ENCODE data around the gene GRHL1. TPM values are rescaled to one million over a fixed set of nuclear protein-coding genes. Genes with fewer than 3 reads are reported as not detected.
A peak's percentile ranks its signal among the peaks of the same experiment; 100 is the strongest.

Gene GRHL1
- total and polyA plus RNA-seq, 7 experiments from 2014 or later = 0.19 to 1.3 (median 0.48) TPM; not detected in 1

- Mint-ChIP-seq H3K27ac (no peak overlapping the region), H3K4me3 (no peak overlapping the region), H3K4me1 (peaks cover 10 to 18% (median 16%) of the 10 kb centered on the region in 7 donors), H3K9me3 (peaks cover 0 to 3% (median 0%) of the 10 kb centered on the region in 11 donors), H3K36me3 (peaks cover 0 to 4% (median 0%) of the 10 kb centered on the region in 5 donors), H3K27me3 (peaks cover 0 to 21% (median 10%) of the 10 kb centered on the region in 5 donors)
- DNase-seq (no peak), ATAC-seq (no peak)
- no peaks in the 10 kb centered on the region for H3K27me3 ChIP-seq (ENCODE audit: control insufficient read depth in 2 of 2, insufficient read depth in 2 of 2, low read length in 2 of 2)
- no peak overlapping the region for H3K4me3 ChIP-seq (ENCODE audit: low read length)
- H3K27ac ChIP-seq (ENCODE audit: low read depth, low read length) = no peak overlapping the region
- no peaks in the 10 kb centered on the region for H3K9me3 ChIP-seq (ENCODE audit: control insufficient read depth in 2 of 3, low read length in 3 of 3)
- H3K36me3 ChIP-seq (ENCODE audit: control insufficient read depth in 2 of 3, insufficient read depth in 3 of 3, low read length in 3 of 3) = no peaks in the 10 kb centered on the region
- ChIA-PET POLR2A (interaction anchor here (0.7 kb wide), 1 partner anchor 141 kb away, joined by 4 read pairs; no protein-coding TSS in a partner anchor), CTCF (interaction anchor here (0.6 to 6.5 kb wide), 4 partner anchors 11 to 365 kb away, joined by 3 to 153 read pairs (median 8); no protein-coding TSS in a partner anchor)
- no peaks in the 10 kb centered on the region for H3K4me1 ChIP-seq (ENCODE audit: control insufficient read depth in 2 of 2, insufficient read depth in 2 of 2, low read length in 2 of 2)
- intact Hi-C loops (cut with micrococcal nuclease) = loop anchor here in 1 of 2 donors (5.0 kb wide), 2 partner anchors 289 to 684 kb away; no protein-coding TSS in a partner anchor
Measured at GRCh38 chr2:9982891-9983290, 31.4 kb downstream of the GRHL1 start.

GRCh38 chr2:9983401-9984216 lies 32.1 kb downstream of the GRHL1 start:
- DNase-seq = no peak
- no peak overlapping the region for H3K27ac Mint-ChIP-seq
- H3K4me3 Mint-ChIP-seq = no peak overlapping the region
- H3K4me1 Mint-ChIP-seq = peaks cover 9 to 18% (median 14%) of the 10 kb centered on the region in 7 donors
- peak; percentile 13 for ATAC-seq
- ChIA-PET CTCF (interaction anchor here (0.6 to 6.5 kb wide), 20 partner anchors 10 to 366 kb away, joined by 3 to 153 read pairs (median 4); no protein-coding TSS in a partner anchor), POLR2A (interaction anchor here (0.7 to 2.1 kb wide), 4 partner anchors 9 to 142 kb away, joined by 4 to 10 read pairs (median 6); no protein-coding TSS in a partner anchor)
- H3K27ac ChIP-seq (ENCODE audit: low read depth, low read length) = no peak overlapping the region
- peaks cover 0 to 21% (median 5%) of the 10 kb centered on the region in 5 donors for H3K27me3 Mint-ChIP-seq
- no peaks in the 10 kb centered on the region for H3K4me1 ChIP-seq (ENCODE audit: control insufficient read depth in 2 of 2, insufficient read depth in 2 of 2, low read length in 2 of 2)
- no peaks in the 10 kb centered on the region for H3K36me3 ChIP-seq (ENCODE audit: control insufficient read depth in 2 of 3, insufficient read depth in 3 of 3, low read length in 3 of 3)
- H3K9me3 ChIP-seq (ENCODE audit: control insufficient read depth in 2 of 3, low read length in 3 of 3) = no peaks in the 10 kb centered on the region
- no peaks in the 10 kb centered on the region for H3K36me3 Mint-ChIP-seq
- H3K4me3 ChIP-seq (ENCODE audit: low read length) = no peak overlapping the region
- H3K9me3 Mint-ChIP-seq = no peaks in the 10 kb centered on the region
- intact Hi-C loops (cut with micrococcal nuclease) = loop anchor here (1.0 to 5.0 kb wide), 6 partner anchors 33 to 684 kb away; partner anchors contain the start of gene GRHL1 (in 1 of the 2)
- no peaks in the 10 kb centered on the region for H3K27me3 ChIP-seq (ENCODE audit: control insufficient read depth in 2 of 2, insufficient read depth in 2 of 2, low read length in 2 of 2)

- DNase-seq (peak in 6 of 9 donors; percentile 18 to 63 (median 52)), ATAC-seq (peak; percentile 94)
- intact Hi-C loops (cut with micrococcal nuclease) = loop anchor here (1.0 to 5.0 kb wide), 6 partner anchors 33 to 683 kb away; partner anchors contain the start of gene GRHL1 (in 1 of the 2)
- Mint-ChIP-seq H3K4me3 (no peak overlapping the region), H3K9me3 (no peaks in the 10 kb centered on the region), H3K36me3 (no peaks in the 10 kb centered on the region), H3K4me1 (peaks cover 9 to 18% (median 14%) of the 10 kb centered on the region in 7 donors), H3K27me3 (peaks cover 0 to 21% (median 5%) of the 10 kb centered on the region in 5 donors), H3K27ac (peak overlapping the region in 1 of 9 donors; percentile 55)
- Histone ChIP-seq H3K4me1 (ENCODE audit: control insufficient read depth in 2 of 2, insufficient read depth in 2 of 2, low read length in 2 of 2) (no peaks in the 10 kb centered on the region), H3K4me3 (ENCODE audit: low read length) (no peak overlapping the region), H3K36me3 (ENCODE audit: control insufficient read depth in 2 of 3, insufficient read depth in 3 of 3, low read length in 3 of 3) (no peaks in the 10 kb centered on the region), H3K9me3 (ENCODE audit: control insufficient read depth in 2 of 3, low read length in 3 of 3) (no peaks in the 10 kb centered on the region), H3K27me3 (ENCODE audit: control insufficient read depth in 2 of 2, insufficient read depth in 2 of 2, low read length in 2 of 2) (no peaks in the 10 kb centered on the region), H3K27ac (ENCODE audit: low read depth, low read length) (no peak overlapping the region)
- ChIA-PET CTCF (interaction anchor here (0.6 to 6.5 kb wide), 25 partner anchors 9 to 437 kb away, joined by 3 to 153 read pairs (median 4); partner anchors contain the start of gene KLF11), POLR2A (interaction anchor here (1.1 to 2.1 kb wide), 3 partner anchors 9 to 64 kb away, joined by 4 to 10 read pairs (median 9); no protein-coding TSS in a partner anchor)
Measured at GRCh38 chr2:9984217-9984739, 32.8 kb downstream of the GRHL1 start.

- Histone ChIP-seq H3K27me3 (ENCODE audit: control insufficient read depth in 2 of 2, insufficient read depth in 2 of 2, low read length in 2 of 2) (no peaks in the 10 kb centered on the region), H3K4me1 (ENCODE audit: control insufficient read depth in 2 of 2, insufficient read depth in 2 of 2, low read length in 2 of 2) (no peaks in the 10 kb centered on the region), H3K4me3 (ENCODE audit: low read length) (no peak overlapping the region), H3K36me3 (ENCODE audit: control insufficient read depth in 2 of 3, insufficient read depth in 3 of 3, low read length in 3 of 3) (no peaks in the 10 kb centered on the region), H3K9me3 (ENCODE audit: control insufficient read depth in 2 of 3, low read length in 3 of 3) (no peaks in the 10 kb centered on the region), H3K27ac (ENCODE audit: low read depth, low read length) (no peak overlapping the region)
- DNase-seq = no peak
- Mint-ChIP-seq H3K4me1 (peaks cover 6 to 15% (median 11%) of the 10 kb centered on the region in 7 donors), H3K9me3 (no peaks in the 10 kb centered on the region), H3K4me3 (no peak overlapping the region), H3K36me3 (no peaks in the 10 kb centered on the region), H3K27ac (no peak overlapping the region), H3K27me3 (peaks cover 0 to 20% (median 5%) of the 10 kb centered on the region in 5 donors)
- ChIA-PET POLR2A (interaction anchor here (1.6 to 2.1 kb wide), 2 partner anchors 60 to 63 kb away, joined by 9 to 10 read pairs; no protein-coding TSS in a partner anchor), CTCF (interaction anchor here (0.5 to 6.5 kb wide), 26 partner anchors 9 to 438 kb away, joined by 3 to 153 read pairs (median 4); partner anchors contain the start of gene KLF11)
- intact Hi-C loops (cut with micrococcal nuclease) = loop anchor here (1.0 to 5.0 kb wide), 6 partner anchors 34 to 682 kb away; partner anchors contain the start of gene GRHL1 (in 1 of the 2)
- ATAC-seq = no peak
Measured at GRCh38 chr2:9984871-9985480, 33.5 kb downstream of the GRHL1 start.

GRCh38 chr2:9985531-9986328 lies 34.2 kb downstream of the GRHL1 start:
- H3K27ac Mint-ChIP-seq = no peak overlapping the region

More at GRCh38 chr2:9985531-9986328, 34.2 kb downstream of the GRHL1 start:
- H3K36me3 Mint-ChIP-seq = no peaks in the 10 kb centered on the region
- H3K9me3 ChIP-seq (ENCODE audit: control insufficient read depth in 2 of 3, low read length in 3 of 3) = no peaks in the 10 kb centered on the region
- ATAC-seq = no peak
- CTCF ChIA-PET = interaction anchor here (0.6 to 6.5 kb wide), 10 partner anchors 9 to 139 kb away, joined by 3 to 153 read pairs (median 3); no protein-coding TSS in a partner anchor
- no peaks in the 10 kb centered on the region for H3K9me3 Mint-ChIP-seq
- H3K27me3 Mint-ChIP-seq = peaks cover 0 to 15% (median under 1%) of the 10 kb centered on the region in 5 donors
- H3K36me3 ChIP-seq (ENCODE audit: control insufficient read depth in 2 of 3, insufficient read depth in 3 of 3, low read length in 3 of 3) = no peaks in the 10 kb centered on the region
- H3K27me3 ChIP-seq (ENCODE audit: control insufficient read depth in 2 of 2, insufficient read depth in 2 of 2, low read length in 2 of 2) = no peaks in the 10 kb centered on the region
- H3K4me1 Mint-ChIP-seq = peaks cover under 1 to 7% (median 5%) of the 10 kb centered on the region in 7 donors
- POLR2A ChIA-PET = interaction anchor here (0.6 kb wide), 1 partner anchor 684 kb away, joined by 6 read pairs; no protein-coding TSS in a partner anchor
- no peak overlapping the region for H3K4me3 ChIP-seq (ENCODE audit: low read length)
- no peak for DNase-seq
- no peak overlapping the region for H3K4me3 Mint-ChIP-seq
- H3K4me1 ChIP-seq (ENCODE audit: control insufficient read depth in 2 of 2, insufficient read depth in 2 of 2, low read length in 2 of 2) = no peaks in the 10 kb centered on the region
- intact Hi-C loops (cut with micrococcal nuclease) = loop anchor here in 1 of 2 donors (2.0 kb wide), 1 partner anchor 35 kb away; the partner anchor contains the start of gene GRHL1
- H3K27ac ChIP-seq (ENCODE audit: low read depth, low read length) = no peak overlapping the region

Data from naive thymus-derived CD4-positive, alpha-beta T cell (primary cell).